Heart right ventricle (tissue), 16 donors: ENCODE results near the gene MYL9. TPM values are rescaled to one million over a fixed set of nuclear protein-coding genes. Genes with fewer than 3 reads are reported as not detected.

Experiments
- ATAC-seq, 8 donors: fragments of 200-7000 bp; cut with Tn5 transposase; one replicate each; pipeline ENCODE4 v1.9.1; 2020; ENCODE audit warnings: mild to moderate bottlenecking in 8 of 8, moderate library complexity in 8 of 8, moderate number of reproducible peaks in 1 of 8
- DNase-seq, 2 donors: peaks; one replicate each; pipeline ENCODE4 v3.0.0-alpha.2; 2020
- H3K27ac ChIP-seq, 10 donors: fragments of 200-600 bp; sonication (generic) in 2 of 10; one replicate each; pipeline versions ENCODE4 v1.5.0 to v1.8.0; 2020 to 2022; ENCODE audit warnings: mild to moderate bottlenecking in 3 of 10
- H3K27me3 ChIP-seq, 7 donors: fragments of 200-600 bp; one replicate each; pipeline ENCODE4 v1.8.0; 2021 to 2022; ENCODE audit warnings: mild to moderate bottlenecking in 2 of 7
- H3K36me3 ChIP-seq, 9 donors: fragments of 200-600 bp; sonication (generic) in 1 of 9; one replicate each; pipeline versions ENCODE4 v1.5.0 to v1.8.0; 2020 to 2022; ENCODE audit warnings: mild to moderate bottlenecking in 2 of 9
- H3K4me1 ChIP-seq, 9 donors: fragments of 200-600 bp; sonication (generic) in 1 of 9; one replicate each; pipeline versions ENCODE4 v1.5.0 to v1.8.0; 2020 to 2022; ENCODE audit warnings: mild to moderate bottlenecking in 4 of 9
- H3K4me3 ChIP-seq, 10 donors: fragments of 200-600 bp; sonication (generic) in 2 of 10; one replicate each; pipeline versions ENCODE4 v1.5.0 to v1.8.0; 2020 to 2022; ENCODE audit warnings: mild to moderate bottlenecking in 7 of 10, moderate library complexity in 2 of 10
- H3K9me3 ChIP-seq, 11 donors: fragments of 200-600 bp in 10 of 11; sonication (generic) in 2 of 11; one replicate each; pipeline versions ENCODE4 v1.5.0 to v1.8.0; 2013 to 2022; ENCODE audit warnings: mild to moderate bottlenecking in 2 of 11, control low read depth in 1 of 11, moderate library complexity in 1 of 11
- WGBS, 2 donors: extraction: QIAGEN DNeasy Blood & Tissue Kit; methylation state at CpG; one replicate each; pipeline ENCODE4 v1.1.7; 2013; ENCODE audit warnings: inconsistent platforms in 1 of 2; 5-methylcytosine and 5-hydroxymethylcytosine counted together
- intact Hi-C, 10 donors: fragments of 100-400 bp; cut with DNase I; formaldehyde crosslinking; loops; one replicate each; pipeline versions ENCODE4 v1.11.1 to v1.14.2; 2022
- polyA plus RNA-seq, 2 donors: library from polyadenylated mRNA; stranded (reverse); fragments of 200-250 nt; gene quantifications; one replicate each; pipeline ENCODE4 v1.2.3, GENCODE V29; 2013
- total RNA-seq, 10 donors: library from RNA; stranded (reverse); fragmentation: NEBNext Ultra II Directional in 3 of 10; extraction: Animal tissue kit (Norgen Biotek cat#: 25700) in 3 of 10; gene quantifications; one replicate each; pipeline versions ENCODE4 v1.2.1 to v1.2.4, GENCODE V29; 2021 to 2023
- TF ChIP-seq, protein P1 (sequence below), 9 donors: fragments of 200-600 bp; sonication (generic) in 2 of 9; IDR thresholded peaks; one replicate each; pipeline versions ENCODE4 v1.5.0 to v1.8.0; 2021 to 2022; ENCODE audit warnings: antibody characterized with exemption in 9 of 9, mild to moderate bottlenecking in 5 of 9, moderate library complexity in 1 of 9
- donor health status: Arrhythmogenic right ventricular cardiomyopathy.
- donor health status: ischemic (EF 13 %, LVEDD 7.1; RV severe dilation, severe dysfunction).
- donor health status: healthy with polysubstance abuse.
- donor health status: DM: no; HTN: yes; CAD: no.
- donor health status: DM: no; HTN: no; CAD: no.
- donor health status: ischemic (EF 25% LVEDD 6.9; RV normal size, moderate dysfunction).
- donor health status: ischemic (EF 25% LVEDD 5.7; RV mildly dilated, moderate dysfunction).
- donor health status: healthy.
- donor health status: DM: yes; HTN: yes; CAD: no.
- donor health status: Ischemic cardiomyopathy.
- donor health status: ischemic (EF 35%, LVEDD 5.7; RV mildly dilated, moderate dysfunction).
- donor health status: nonischemic (EF 11% LVEDD 7.7; RV severe dilation, severe dysfunction).
- donor health status: DM: yes; HTN: yes; CAD: no.
- donor health status: PGD.
- donor health status: ischemic (EF 29% LVEDD 5.4; RV normal size, mild dysfunction).
- donor health status: nonischemic (EF 23%, LVEDD 6.1; RV moderate dilation, normal function).

MYL9 gene
- total and polyA plus RNA-seq, 12 donors, result 755 to 2,519 (median 1,868) TPM

DNA sequence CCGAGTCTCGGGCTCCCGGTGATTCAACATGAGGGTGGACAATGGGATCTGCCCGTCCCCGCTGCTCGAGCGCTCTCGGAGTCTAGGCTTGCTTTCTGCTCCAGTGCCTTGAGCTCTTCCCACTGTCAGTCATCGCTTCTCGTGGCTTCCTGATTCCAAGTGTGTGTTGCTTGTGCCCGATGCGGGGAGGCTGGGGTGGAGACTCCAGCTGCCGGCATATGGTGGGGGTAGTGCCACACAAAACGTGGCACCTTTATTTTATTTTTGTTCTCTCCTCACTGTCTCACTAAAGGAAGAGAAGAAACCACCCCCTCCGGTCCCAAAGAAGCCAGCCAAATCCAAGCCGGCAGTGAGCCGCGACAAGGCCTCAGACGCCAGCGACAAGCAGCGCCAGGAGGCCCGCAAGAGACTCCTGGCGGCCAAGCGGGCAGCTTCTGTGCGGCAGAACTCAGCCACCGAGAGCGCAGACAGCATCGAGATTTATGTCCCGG is 14.8 kb upstream of the MYL9 start:
- DNase-seq (no peak), ATAC-seq (no peak)
- Histone ChIP-seq H3K27me3 (no peaks in the 10 kb centered on the region), H3K4me1 (peaks cover 0 to 25% (median 12%) of the 10 kb centered on the region in 9 donors), H3K4me3 (no peak overlapping the region), H3K9me3 (no peaks in the 10 kb centered on the region), H3K27ac (no peak overlapping the region), H3K36me3 (peaks cover 0 to 75% (median 44%) of the 10 kb centered on the region in 9 donors)
- intact Hi-C loops, result no loop called here
- TF ChIP-seq, protein P1, sequence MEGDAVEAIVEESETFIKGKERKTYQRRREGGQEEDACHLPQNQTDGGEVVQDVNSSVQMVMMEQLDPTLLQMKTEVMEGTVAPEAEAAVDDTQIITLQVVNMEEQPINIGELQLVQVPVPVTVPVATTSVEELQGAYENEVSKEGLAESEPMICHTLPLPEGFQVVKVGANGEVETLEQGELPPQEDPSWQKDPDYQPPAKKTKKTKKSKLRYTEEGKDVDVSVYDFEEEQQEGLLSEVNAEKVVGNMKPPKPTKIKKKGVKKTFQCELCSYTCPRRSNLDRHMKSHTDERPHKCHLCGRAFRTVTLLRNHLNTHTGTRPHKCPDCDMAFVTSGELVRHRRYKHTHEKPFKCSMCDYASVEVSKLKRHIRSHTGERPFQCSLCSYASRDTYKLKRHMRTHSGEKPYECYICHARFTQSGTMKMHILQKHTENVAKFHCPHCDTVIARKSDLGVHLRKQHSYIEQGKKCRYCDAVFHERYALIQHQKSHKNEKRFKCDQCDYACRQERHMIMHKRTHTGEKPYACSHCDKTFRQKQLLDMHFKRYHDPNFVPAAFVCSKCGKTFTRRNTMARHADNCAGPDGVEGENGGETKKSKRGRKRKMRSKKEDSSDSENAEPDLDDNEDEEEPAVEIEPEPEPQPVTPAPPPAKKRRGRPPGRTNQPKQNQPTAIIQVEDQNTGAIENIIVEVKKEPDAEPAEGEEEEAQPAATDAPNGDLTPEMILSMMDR (IDR thresholded peaks at IDR 0.05), result no peak
- WGBS, 2 donors, result 93 to 96% methylated on average over 29 of the region's 29 CpGs

- H3K9me3 ChIP-seq, result no peaks in the 10 kb centered on the region
- WGBS, 2 donors, result 78 to 87% methylated on average over 32 of the region's 32 CpGs
- intact Hi-C loops, result no loop called here
- peak in 1 of 8 donors; percentile 32 for ATAC-seq
- H3K27ac ChIP-seq, result peak overlapping the region in 2 of 10 donors; percentile 1 to 10
- no peaks in the 10 kb centered on the region for H3K27me3 ChIP-seq
- no peak overlapping the region for H3K4me3 ChIP-seq
- peaks cover 0 to 16% (median 11%) of the 10 kb centered on the region in 9 donors for H3K4me1 ChIP-seq
- peaks cover 0 to 66% (median 44%) of the 10 kb centered on the region in 9 donors for H3K36me3 ChIP-seq
- TF ChIP-seq, protein P1 (IDR thresholded peaks at IDR 0.05), result no peak
- DNase-seq, result no peak
These were observed 13.8 kb upstream of the MYL9 start for GRCh38 chr20:36527331-36528125.

DNA sequence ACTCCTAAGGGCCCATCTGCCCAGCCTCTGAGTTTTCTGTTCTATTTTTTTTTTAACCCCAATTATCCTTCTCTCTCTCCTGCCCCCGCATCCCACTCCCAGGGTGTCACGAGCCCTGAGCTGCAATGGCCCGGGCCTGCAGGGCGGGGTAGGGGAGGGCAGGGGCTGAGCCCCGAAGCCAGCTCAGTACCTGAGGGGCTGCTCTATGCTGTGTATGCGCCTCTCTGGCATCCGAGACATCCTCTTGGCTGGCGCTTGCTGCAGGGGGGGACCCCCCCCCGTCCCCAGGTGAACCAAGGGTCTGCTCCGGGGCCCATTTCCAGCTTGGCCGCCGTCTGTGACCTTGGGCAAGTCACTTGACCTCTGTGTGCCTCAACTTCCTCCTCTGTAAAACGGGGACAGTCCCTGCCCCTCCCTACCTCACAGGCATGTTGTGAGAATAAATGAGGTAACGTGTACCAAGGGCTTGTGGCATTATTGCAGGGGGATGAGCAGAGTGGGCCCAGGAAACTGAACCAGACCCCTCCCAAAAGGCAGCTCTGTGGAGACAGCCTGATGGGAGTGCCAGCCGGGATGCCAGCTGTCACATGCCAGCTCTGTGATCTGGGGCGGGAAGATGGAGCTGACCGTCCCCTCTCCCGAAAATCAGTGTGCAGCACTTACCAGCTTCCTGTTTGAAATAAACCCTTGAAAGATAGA is 13.0 kb upstream of the MYL9 start:
- no peak for DNase-seq
- H3K27ac ChIP-seq, result no peak overlapping the region
- intact Hi-C loops, result no loop called here
- peaks cover 0 to 8% (median 5%) of the 10 kb centered on the region in 9 donors for H3K4me1 ChIP-seq
- peaks cover 0 to 58% (median 44%) of the 10 kb centered on the region in 9 donors for H3K36me3 ChIP-seq
- no peaks in the 10 kb centered on the region for H3K9me3 ChIP-seq
- TF ChIP-seq, protein P1 (IDR thresholded peaks at IDR 0.05), result no peak
- H3K27me3 ChIP-seq, result no peaks in the 10 kb centered on the region
- peak in 1 of 8 donors; percentile 20 for ATAC-seq
- 84 to 88% methylated on average over 18 of the region's 18 CpGs for WGBS, 2 donors
- H3K4me3 ChIP-seq, result no peak overlapping the region

- intact Hi-C loops, result no loop called here
- Histone ChIP-seq H3K9me3 (no peaks in the 10 kb centered on the region), H3K4me1 (peaks cover 0 to 3% (median 0%) of the 10 kb centered on the region in 9 donors), H3K27me3 (no peaks in the 10 kb centered on the region), H3K27ac (no peak overlapping the region), H3K4me3 (no peak overlapping the region), H3K36me3 (peaks cover 0 to 51% (median 44%) of the 10 kb centered on the region in 9 donors)
- TF ChIP-seq, protein P1 (IDR thresholded peaks at IDR 0.05), result no peak
- 76 to 77% methylated on average over 14 of the region's 14 CpGs for WGBS, 2 donors
- DNase-seq, result no peak
- no peak for ATAC-seq
These were observed 12.4 kb upstream of the MYL9 start for GRCh38 chr20:36528875-36529417.
